ENCODE measurements around the gene MYO1A. TPM values are rescaled to one million over a fixed set of nuclear protein-coding genes. Genes with fewer than 3 reads are reported as not detected.

Gene MYO1A
- total RNA-seq, 1 experiment from 2014 or later, result 0.26 TPM

DNA sequence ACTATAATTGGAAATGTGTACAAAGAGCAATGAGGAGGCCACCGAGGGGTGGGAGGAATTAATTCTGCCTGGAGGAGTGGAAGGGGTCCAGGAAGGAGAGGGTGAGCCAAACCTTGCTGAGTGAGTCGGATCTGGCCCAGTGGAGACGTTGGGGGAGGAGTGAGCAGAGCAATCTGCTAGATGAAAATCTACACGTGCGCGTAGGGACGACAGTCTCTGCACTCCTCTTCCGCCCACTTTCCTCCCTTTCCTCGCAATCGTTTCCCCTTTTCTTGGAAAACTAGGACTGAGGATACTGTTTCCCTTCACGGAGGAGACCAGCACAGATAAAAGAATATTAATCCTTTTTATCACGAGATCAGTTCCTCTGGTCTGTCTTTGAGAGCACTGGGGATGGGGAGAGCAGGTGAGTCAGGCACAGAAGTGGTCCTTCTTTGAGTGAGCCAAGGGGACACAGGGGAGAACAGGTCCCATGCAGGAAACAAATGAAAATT lies 36.1 kb upstream of the MYO1A start:
- Mint-ChIP-seq H3K9me3 (no peaks in the 10 kb centered on the region; a peak in 1 of 5 replicates), H3K27me3 (ENCODE audit: low read depth) (no peaks in the 10 kb centered on the region), H3K4me3 (peak overlapping the region; percentile 79 to 87), H3K27ac (peak overlapping the region; percentile 94 to 98 (median 96)), H3K4me1 (peaks cover 32 to 35% of the 10 kb centered on the region in 2 experiments), H3K36me3 (ENCODE audit: insufficient read depth in 1 of 3, low read depth in 3 of 3) (peaks cover 2 to 12% (median 12%) of the 10 kb centered on the region in 3 experiments; a peak in 6 of 7 replicates)
- H2AK5ac ChIP-seq (ENCODE audit: insufficient read length, low read length), result no peak overlapping the region
- TF ChIP-seq, protein P1, sequence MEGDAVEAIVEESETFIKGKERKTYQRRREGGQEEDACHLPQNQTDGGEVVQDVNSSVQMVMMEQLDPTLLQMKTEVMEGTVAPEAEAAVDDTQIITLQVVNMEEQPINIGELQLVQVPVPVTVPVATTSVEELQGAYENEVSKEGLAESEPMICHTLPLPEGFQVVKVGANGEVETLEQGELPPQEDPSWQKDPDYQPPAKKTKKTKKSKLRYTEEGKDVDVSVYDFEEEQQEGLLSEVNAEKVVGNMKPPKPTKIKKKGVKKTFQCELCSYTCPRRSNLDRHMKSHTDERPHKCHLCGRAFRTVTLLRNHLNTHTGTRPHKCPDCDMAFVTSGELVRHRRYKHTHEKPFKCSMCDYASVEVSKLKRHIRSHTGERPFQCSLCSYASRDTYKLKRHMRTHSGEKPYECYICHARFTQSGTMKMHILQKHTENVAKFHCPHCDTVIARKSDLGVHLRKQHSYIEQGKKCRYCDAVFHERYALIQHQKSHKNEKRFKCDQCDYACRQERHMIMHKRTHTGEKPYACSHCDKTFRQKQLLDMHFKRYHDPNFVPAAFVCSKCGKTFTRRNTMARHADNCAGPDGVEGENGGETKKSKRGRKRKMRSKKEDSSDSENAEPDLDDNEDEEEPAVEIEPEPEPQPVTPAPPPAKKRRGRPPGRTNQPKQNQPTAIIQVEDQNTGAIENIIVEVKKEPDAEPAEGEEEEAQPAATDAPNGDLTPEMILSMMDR (conservative IDR thresholded peaks at IDR 0.05), result no peak
- H3K18ac ChIP-seq (ENCODE audit: insufficient read length, low read depth, low read length), result peak overlapping the region; percentile 41
- no peaks in the 10 kb centered on the region; the same call in 1 of the 2 replicates for H3K79me2 ChIP-seq (ENCODE audit: insufficient read depth, low read length)
- peak overlapping the region; percentile 67 for H3K27ac ChIP-seq (ENCODE audit: insufficient read length, low read depth, low read length)
- H2BK120ac ChIP-seq (ENCODE audit: low read depth, low read length, poor library complexity, severe bottlenecking), result no peak overlapping the region
- DNase-seq, result no peak
- H2AFZ ChIP-seq (ENCODE audit: low read length), result no peak overlapping the region
- no peaks in the 10 kb centered on the region for H3K4me1 ChIP-seq (ENCODE audit: insufficient read depth, low read length)
- H3K56ac ChIP-seq (ENCODE audit: insufficient read length, low read depth, low read length), result no peak overlapping the region
- peak overlapping the region; percentile 50; the same call in 1 of the 2 replicates for H3K14ac ChIP-seq (ENCODE audit: insufficient read depth, low read length)
- peak overlapping the region; percentile 63 for H3K4me2 ChIP-seq (ENCODE audit: insufficient read depth, insufficient read length, low read length)
- peak overlapping the region; percentile 8 for H3K9ac ChIP-seq (ENCODE audit: extremely low read depth, insufficient read length, low read length)
- H3K9me3 ChIP-seq (ENCODE audit: control insufficient read depth, low read depth, low read length), result no peaks in the 10 kb centered on the region
- no peak overlapping the region for H3K4ac ChIP-seq (ENCODE audit: low read depth, low read length)
- H2BK12ac ChIP-seq (ENCODE audit: insufficient read length, low read depth, low read length), result no peak overlapping the region
- no peaks in the 10 kb centered on the region for H3K27me3 ChIP-seq (ENCODE audit: insufficient read depth, low read length)
- H4K20me1 ChIP-seq (ENCODE audit: control insufficient read depth, insufficient read depth, insufficient read length), result no peaks in the 10 kb centered on the region
- H2BK20ac ChIP-seq (ENCODE audit: low read depth, low read length, poor library complexity, severe bottlenecking), result no peak overlapping the region
- no CpG with 5 or more reads among the region's 12 CpGs for WGBS (ENCODE audit: extremely low coverage, insufficient read length, low lambda C conversion rate)
- H4K91ac ChIP-seq (ENCODE audit: insufficient read length, low read depth, low read length), result no peak overlapping the region
- peaks cover 9% of the 10 kb centered on the region for H3K23me2 ChIP-seq (ENCODE audit: insufficient read length, low read depth, low read length, poor library complexity, severe bottlenecking)
- H4K5ac ChIP-seq (ENCODE audit: insufficient read length, low read depth, low read length), result peak overlapping the region; percentile 1
- H3T11ph ChIP-seq (ENCODE audit: low read length), result no peak overlapping the region
- H2BK5ac ChIP-seq (ENCODE audit: insufficient read length, low read length), result no peak overlapping the region
- H4K8ac ChIP-seq (replicated peaks; ENCODE audit: insufficient read length, low read depth, low read length), result no peak overlapping the region
- H3K79me1 ChIP-seq (ENCODE audit: insufficient read depth, low read depth, low read length, poor library complexity, severe bottlenecking), result no peaks in the 10 kb centered on the region
- no peak overlapping the region for H2BK15ac ChIP-seq (ENCODE audit: low read depth, low read length)
- H3K23ac ChIP-seq (ENCODE audit: insufficient read length, low read depth, low read length), result no peak overlapping the region

All from H9 (cell line).